ENCODE data around the gene UNC79.

DNA sequence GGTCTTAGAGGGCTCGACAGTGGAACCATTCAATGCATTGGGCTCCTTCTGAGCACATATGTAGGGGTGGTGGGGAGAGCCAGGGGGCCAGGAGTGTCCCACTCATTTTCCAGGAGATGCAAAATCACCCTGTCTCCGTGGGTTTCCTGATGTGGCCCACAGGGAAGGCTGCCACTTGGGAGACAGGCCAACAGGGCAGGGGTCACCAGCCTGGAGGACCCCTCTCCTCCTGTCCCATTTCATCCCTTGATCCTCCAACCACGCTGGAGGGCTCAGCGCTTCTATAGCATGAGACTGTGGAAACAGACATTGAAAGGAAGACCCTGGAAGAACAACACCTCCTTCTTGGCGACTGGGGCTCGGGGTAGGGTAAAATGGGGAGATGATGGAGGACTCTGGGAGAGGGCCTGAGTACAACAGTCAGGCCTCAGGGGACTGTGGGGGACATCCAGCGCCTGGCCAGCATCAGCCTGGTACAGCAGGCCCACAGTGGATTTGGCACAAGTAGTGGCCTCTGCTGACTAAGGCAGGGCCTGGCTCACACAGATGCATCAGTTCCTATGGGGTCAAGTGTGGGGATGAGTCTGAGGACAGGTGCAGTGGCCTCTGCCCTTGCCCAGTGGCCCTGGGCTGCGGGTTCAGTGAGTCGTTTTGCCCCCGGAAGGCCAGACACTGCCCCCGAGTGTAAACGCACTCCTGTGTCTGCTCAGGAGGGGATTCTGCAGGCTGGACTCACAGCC is 289.5 kb downstream of the UNC79 start:
- no peak for TF ChIP-seq MYC (IDR thresholded peaks at IDR 0.05; ENCODE audit: low read depth, low read length)
- TF ChIP-seq POLR2A (IDR thresholded peaks at IDR 0.05; ENCODE audit: low read depth, low read length): no peak
- TF ChIP-seq, protein P1, sequence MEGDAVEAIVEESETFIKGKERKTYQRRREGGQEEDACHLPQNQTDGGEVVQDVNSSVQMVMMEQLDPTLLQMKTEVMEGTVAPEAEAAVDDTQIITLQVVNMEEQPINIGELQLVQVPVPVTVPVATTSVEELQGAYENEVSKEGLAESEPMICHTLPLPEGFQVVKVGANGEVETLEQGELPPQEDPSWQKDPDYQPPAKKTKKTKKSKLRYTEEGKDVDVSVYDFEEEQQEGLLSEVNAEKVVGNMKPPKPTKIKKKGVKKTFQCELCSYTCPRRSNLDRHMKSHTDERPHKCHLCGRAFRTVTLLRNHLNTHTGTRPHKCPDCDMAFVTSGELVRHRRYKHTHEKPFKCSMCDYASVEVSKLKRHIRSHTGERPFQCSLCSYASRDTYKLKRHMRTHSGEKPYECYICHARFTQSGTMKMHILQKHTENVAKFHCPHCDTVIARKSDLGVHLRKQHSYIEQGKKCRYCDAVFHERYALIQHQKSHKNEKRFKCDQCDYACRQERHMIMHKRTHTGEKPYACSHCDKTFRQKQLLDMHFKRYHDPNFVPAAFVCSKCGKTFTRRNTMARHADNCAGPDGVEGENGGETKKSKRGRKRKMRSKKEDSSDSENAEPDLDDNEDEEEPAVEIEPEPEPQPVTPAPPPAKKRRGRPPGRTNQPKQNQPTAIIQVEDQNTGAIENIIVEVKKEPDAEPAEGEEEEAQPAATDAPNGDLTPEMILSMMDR (IDR thresholded peaks at IDR 0.05; ENCODE audit: extremely low read depth in 1 of 2, insufficient read depth in 1 of 2, low read depth in 1 of 2, low read length in 2 of 2): no peak
- no peak for TF ChIP-seq POLR2AphosphoS5 (IDR thresholded peaks at IDR 0.05; ENCODE audit: insufficient read depth, low read depth, low read length)
- no peak for TF ChIP-seq JUN (IDR thresholded peaks at IDR 0.05; ENCODE audit: borderline replicate concordance, insufficient read depth, insufficient read length, low read depth)
- no peak for TF ChIP-seq EZH2 (IDR thresholded peaks at IDR 0.05; ENCODE audit: borderline replicate concordance, low read depth, low read length, severe bottlenecking)
- TF ChIP-seq GATA2 (IDR thresholded peaks at IDR 0.05; ENCODE audit: insufficient read depth, insufficient read length, low read depth, low read length): no peak
- TF ChIP-seq MAX (IDR thresholded peaks at IDR 0.05; ENCODE audit: insufficient read depth, insufficient read length): no peak
- TF ChIP-seq FOS (IDR thresholded peaks at IDR 0.05; ENCODE audit: borderline replicate concordance, insufficient read depth, low read length): no peak

Data from endothelial cell of umbilical vein (primary cell).